ENCODE measurements around the gene CYB561. TPM values are rescaled to one million over a fixed set of nuclear protein-coding genes. Genes with fewer than 3 reads are reported as not detected.

CYB561 gene
- total and polyA plus RNA-seq, 9 of the 15 experiments (the other 6 are each of a cell fraction or from before 2014, with no cell fraction given): 4.0 to 30.8 (median 17.4) TPM

- TF ChIP-seq BCLAF1 (IDR thresholded peaks at IDR 0.05; ENCODE audit: borderline replicate concordance in 1 of 2, control insufficient read depth in 1 of 2, low read depth in 2 of 2, low read length in 1 of 2): no peak
- no peak for TF ChIP-seq HEY1 (CRISPR knock-in tag; IDR thresholded peaks at IDR 0.05; ENCODE audit: borderline replicate concordance)
- no peak for TF ChIP-seq ZNF347 (CRISPR knock-in tag; IDR thresholded peaks at IDR 0.05; ENCODE audit: low read depth)
- TF ChIP-seq SNIP1 (IDR thresholded peaks at IDR 0.05; ENCODE audit: low read depth): no peak
- no peak for TF ChIP-seq CREB5 (CRISPR knock-in tag; IDR thresholded peaks at IDR 0.05)
- TF ChIP-seq SMAD1 (IDR thresholded peaks at IDR 0.05; ENCODE audit: low read depth, low read length, partially characterized antibody): no peak
- TF ChIP-seq DACH1 (IDR thresholded peaks at IDR 0.05; ENCODE audit: partially characterized antibody): no peak
- no peak for TF ChIP-seq ZNF77 (CRISPR knock-in tag; IDR thresholded peaks at IDR 0.05)
- TF ChIP-seq NFYB (IDR thresholded peaks at IDR 0.05; ENCODE audit: extremely low read depth, insufficient read length): no peak
- TF ChIP-seq ZNF778 (CRISPR knock-in tag; IDR thresholded peaks at IDR 0.05): no peak
- TF ChIP-seq ELK1 (CRISPR knock-in tag; IDR thresholded peaks at IDR 0.05): no peak
- no peak for TF ChIP-seq MCM3 (IDR thresholded peaks at IDR 0.05)
- no peak for TF ChIP-seq KLF6 (CRISPR knock-in tag; IDR thresholded peaks at IDR 0.05; ENCODE audit: borderline replicate concordance)
- TF ChIP-seq ZNF124 (CRISPR knock-in tag; IDR thresholded peaks at IDR 0.05): no peak
- TF ChIP-seq CBX3 (IDR thresholded peaks at IDR 0.05; ENCODE audit: borderline replicate concordance in 1 of 2, low read length in 2 of 2): peak in 1 of 2 experiments; percentile 26; a peak in 1 of 3 replicates
- no peak for TF ChIP-seq POLR2AphosphoS2 (IDR thresholded peaks at IDR 0.05; ENCODE audit: low read length)
- no peak for TF ChIP-seq ZNF143 (CRISPR knock-in tag; IDR thresholded peaks at IDR 0.05)
- TF ChIP-seq RUNX1 (IDR thresholded peaks at IDR 0.05; ENCODE audit: low read depth): no peak
- no peak for TF ChIP-seq POLR2A (conservative IDR thresholded peaks at IDR 0.05)
Measured at GRCh38 chr17:63419949-63420867, 25.9 kb downstream of the CYB561 start (continued).
